SK-N-SH (cell line): Measurements from ENCODE around the gene ATIC.

Source experiments
- CHD2 ChIP-seq: fragments of 150-350 bp; IDR thresholded peaks from 2 replicates; pipeline ENCODE4 v1.6.1; 2018; ENCODE audit warnings: low read length; ENCODE audit not compliant: partially characterized antibody
- CTCF ChIP-seq: fragments of 200-600 bp; sonication (generic); IDR thresholded peaks from 2 replicates; pipeline ENCODE4 v1.6.1; 2017; ENCODE audit warnings: antibody characterized with exemption, mild to moderate bottlenecking, moderate library complexity
- EP300 ChIP-seq, 2 experiments: IDR thresholded peaks; 2 replicates each; pipeline versions ENCODE4 v1.4.0 to v1.6.1; 2012; ENCODE audit warnings: borderline replicate concordance in 1 of 2, low read depth in 1 of 2, low read length in 1 of 2
- MEF2A ChIP-seq: IDR thresholded peaks from 2 replicates; pipeline ENCODE4 v1.4.0; 2012; ENCODE audit warnings: low read depth, borderline replicate concordance
- POLR2AphosphoS5 ChIP-seq: IDR thresholded peaks from 2 replicates; pipeline ENCODE4 v1.6.1; 2012; ENCODE audit warnings: low read depth, low read length
- REST ChIP-seq: IDR thresholded peaks from 2 replicates; pipeline ENCODE4 v1.6.1; 2012; ENCODE audit warnings: mild to moderate bottlenecking, low read depth, low read length, moderate library complexity
- RXRA ChIP-seq: IDR thresholded peaks from 2 replicates; pipeline ENCODE4 v1.4.0; 2012; ENCODE audit warnings: low read depth, mild to moderate bottlenecking, borderline replicate concordance
- SIN3A ChIP-seq: IDR thresholded peaks from 2 replicates; pipeline ENCODE4 v1.6.1; 2012; ENCODE audit warnings: low read depth, mild to moderate bottlenecking, low read length, moderate library complexity, borderline replicate concordance
- TAF1 ChIP-seq: IDR thresholded peaks from 2 replicates; pipeline ENCODE4 v1.6.1; 2012; ENCODE audit warnings: low read depth, mild to moderate bottlenecking, low read length, moderate library complexity, borderline replicate concordance
- TEAD4 ChIP-seq: IDR thresholded peaks from 2 replicates; pipeline ENCODE4 v1.4.0; 2012; ENCODE audit warnings: mild to moderate bottlenecking, borderline replicate concordance; ENCODE audit not compliant: insufficient read depth
- YY1 ChIP-seq: IDR thresholded peaks from 2 replicates; pipeline ENCODE4 v1.4.0; 2012; ENCODE audit warnings: low read depth, mild to moderate bottlenecking
- TF ChIP-seq, protein P1 (sequence below): IDR thresholded peaks from 2 replicates; pipeline ENCODE4 v1.4.0; 2012; ENCODE audit warnings: low read depth

- TF ChIP-seq CTCF = no peak
- no peak for TF ChIP-seq REST
- TF ChIP-seq MEF2A = no peak
- no peak for TF ChIP-seq TEAD4
- TF ChIP-seq, protein P1, sequence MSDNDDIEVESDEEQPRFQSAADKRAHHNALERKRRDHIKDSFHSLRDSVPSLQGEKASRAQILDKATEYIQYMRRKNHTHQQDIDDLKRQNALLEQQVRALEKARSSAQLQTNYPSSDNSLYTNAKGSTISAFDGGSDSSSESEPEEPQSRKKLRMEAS = no peak
- TF ChIP-seq TAF1 = no peak
- TF ChIP-seq CHD2 = no peak
- TF ChIP-seq RXRA = no peak
- TF ChIP-seq EP300 (IDR thresholded peaks at IDR 0.05; ENCODE audit: borderline replicate concordance in 1 of 2, low read depth in 1 of 2, low read length in 1 of 2) = no peak
- TF ChIP-seq SIN3A = no peak
- TF ChIP-seq POLR2AphosphoS5 = no peak
- no peak for TF ChIP-seq YY1
Measured at GRCh38 chr2:215347878-215348277, 36.0 kb downstream of the ATIC start.
